Lung (tissue), 12 donors: Measurements from ENCODE around the gene SPRED1. TPM values are rescaled to one million over a fixed set of nuclear protein-coding genes. Genes with fewer than 3 reads are reported as not detected.

Source experiments
- ATAC-seq: fragments of 200-7000 bp; cut with Tn5 transposase; one replicate; pipeline ENCODE4 v1.9.1; 2020; ENCODE audit warnings: moderate number of reproducible peaks; ENCODE audit not compliant: insufficient read depth, low FRiP score
- DNase-seq, 3 donors: peaks; one replicate each; pipeline ENCODE4 v3.0.0-alpha.2; 2013 to 2017
- H3K27ac ChIP-seq, 2 donors: one replicate each; pipeline ENCODE4 v1.5.1; 2013; ENCODE audit warnings: mild to moderate bottlenecking in 2 of 2, moderate library complexity in 2 of 2, control low read depth in 1 of 2, inconsistent platforms in 1 of 2, low read depth in 1 of 2, low read length in 1 of 2
- H3K27me3 ChIP-seq, 3 donors: one replicate each; pipeline ENCODE4 v1.5.1; 2013; ENCODE audit warnings: low read length in 2 of 3; ENCODE audit not compliant: control insufficient read depth in 3 of 3, insufficient read depth in 3 of 3
- H3K36me3 ChIP-seq, 4 donors: one replicate each; pipeline ENCODE4 v1.5.1; 2013; ENCODE audit warnings: low read length in 4 of 4, mild to moderate bottlenecking in 1 of 4, moderate library complexity in 1 of 4; ENCODE audit not compliant: control insufficient read depth in 4 of 4, insufficient read depth in 4 of 4
- H3K4me1 ChIP-seq, 5 donors: one replicate each; pipeline ENCODE4 v1.5.1; 2013; ENCODE audit warnings: low read length in 5 of 5, mild to moderate bottlenecking in 2 of 5, moderate library complexity in 1 of 5; ENCODE audit not compliant: control insufficient read depth in 5 of 5, insufficient read depth in 5 of 5
- H3K4me3 ChIP-seq: one replicate; pipeline ENCODE4 v1.5.1; 2013; ENCODE audit warnings: mild to moderate bottlenecking, control low read depth, moderate library complexity
- H3K9ac ChIP-seq, 2 donors: one replicate each; pipeline ENCODE4 v1.5.1; 2013; ENCODE audit warnings: low read length in 2 of 2, control low read depth in 1 of 2; ENCODE audit not compliant: insufficient read depth in 1 of 2
- H3K9me3 ChIP-seq, 4 donors: one replicate each; pipeline ENCODE4 v1.5.1; 2013; ENCODE audit warnings: low read length in 3 of 4, mild to moderate bottlenecking in 1 of 4, moderate library complexity in 1 of 4; ENCODE audit not compliant: control insufficient read depth in 4 of 4, insufficient read depth in 3 of 4
- CTCF ChIP-seq: IDR thresholded peaks from 2 replicates; pipeline ENCODE4 v1.5.1; 2012; ENCODE audit warnings: mild to moderate bottlenecking; ENCODE audit errors: control extremely low read depth, extremely low read depth
- WGBS, 2 donors: extraction: QIAGEN DNeasy Blood & Tissue Kit; methylation state at CpG; one replicate each; pipeline ENCODE4 v1.1.7; 2013; 5-methylcytosine and 5-hydroxymethylcytosine counted together
- polyA plus RNA-seq, 2 donors: library from polyadenylated mRNA; stranded (reverse); fragments of 200-250 nt; gene quantifications; one replicate each; pipeline ENCODE4 v1.2.1, GENCODE V29; 2013
- total RNA-seq, 2 donors: library from RNA; depleted of rRNA in 1 of 2; stranded (reverse); fragments of >200 nt in 1 of 2; gene quantifications; one replicate each; pipeline ENCODE4 v1.2.1, GENCODE V29; 2014 to 2021
- donor health status: control.
- donor health status: control.
- donor health status: Bipolar disorder and iron deficiency.
- donor health status: healthy.
- donor health status: DM: yes; HTN: yes; CAD: no.

The SPRED1 gene
- total and polyA plus RNA-seq, 4 donors: 7.9 to 61.1 (median 31.0) TPM

GRCh38 chr15:38376081-38376480, 123.4 kb downstream of the SPRED1 start:
- H3K27ac ChIP-seq: no peak overlapping the region
- H3K36me3 ChIP-seq: no peaks in the 10 kb centered on the region
- no peaks in the 10 kb centered on the region for H3K27me3 ChIP-seq
- TF ChIP-seq CTCF: no peak
- H3K4me1 ChIP-seq: peaks cover 0 to 36% (median 8%) of the 10 kb centered on the region in 5 donors
- 83 to 91% methylated on average over 2 of the region's 2 CpGs for WGBS, 2 donors
- ATAC-seq: no peak
- no peak overlapping the region for H3K9ac ChIP-seq
- DNase-seq: no peak
- H3K9me3 ChIP-seq: no peaks in the 10 kb centered on the region
- H3K4me3 ChIP-seq: no peak overlapping the region

GRCh38 chr15:38377636-38378035, 125.0 kb downstream of the SPRED1 start:
- ATAC-seq (no peak), DNase-seq (peak; percentile 23 to 84 (median 82))
- no peak for TF ChIP-seq CTCF
- 46 to 58% methylated on average over 1 of the region's 1 CpG for WGBS, 2 donors
- no peaks in the 10 kb centered on the region for H3K27me3 ChIP-seq
- no peaks in the 10 kb centered on the region for H3K36me3 ChIP-seq
- H3K27ac ChIP-seq: peak overlapping the region in 1 of 2 donors; percentile 51
- no peaks in the 10 kb centered on the region for H3K9me3 ChIP-seq
- H3K4me3 ChIP-seq: no peak overlapping the region
- H3K4me1 ChIP-seq: peaks cover 0 to 39% (median 8%) of the 10 kb centered on the region in 5 donors
- no peak overlapping the region for H3K9ac ChIP-seq

- H3K9me3 ChIP-seq: no peaks in the 10 kb centered on the region
- TF ChIP-seq CTCF: no peak
- no peaks in the 10 kb centered on the region for H3K27me3 ChIP-seq
- H3K9ac ChIP-seq: peak overlapping the region in 1 of 2 donors; percentile 24
- H3K36me3 ChIP-seq: no peaks in the 10 kb centered on the region
- ATAC-seq (no peak), DNase-seq (peak; percentile 63 to 83 (median 78))
- no peak overlapping the region for H3K4me3 ChIP-seq
- peak overlapping the region; percentile 0 to 13 for H3K27ac ChIP-seq
- 7 to 13% methylated on average over 10 of the region's 10 CpGs for WGBS, 2 donors
- peaks cover 0 to 45% (median 8%) of the 10 kb centered on the region in 5 donors for H3K4me1 ChIP-seq
These were observed 125.5 kb downstream of the SPRED1 start for GRCh38 chr15:38378161-38378560.

- Histone ChIP-seq H3K9me3 (no peaks in the 10 kb centered on the region), H3K36me3 (no peaks in the 10 kb centered on the region), H3K4me1 (no peaks in the 10 kb centered on the region), H3K27me3 (no peaks in the 10 kb centered on the region), H3K4me3 (no peak overlapping the region), H3K27ac (no peak overlapping the region), H3K9ac (no peak overlapping the region)
- TF ChIP-seq CTCF: peak; percentile 60
- WGBS, 2 donors: 72 to 81% methylated on average over 3 of the region's 3 CpGs
- DNase-seq (peak; percentile 50 to 76 (median 54)), ATAC-seq (peak; percentile 79)
These were observed 137.4 kb downstream of the SPRED1 start for GRCh38 chr15:38389924-38390542.
